Neural progenitor cell (in vitro differentiated cells): ENCODE results near the gene NGB. TPM values are rescaled to one million over a fixed set of nuclear protein-coding genes. Genes with fewer than 3 reads are reported as not detected.
A peak's percentile ranks its signal among the peaks of the same experiment; 100 is the strongest.

Source experiments
- DNase-seq: peaks from one replicate; pipeline ENCODE4 v3.0.0-alpha.2; 2016; ENCODE audit warnings: low spot score
- H2AFZ ChIP-seq: fragments of 200-600 bp; sonication (generic); replicated peaks from 2 replicates; pipeline ENCODE4 v1.6.1; 2016; ENCODE audit warnings: antibody characterized with exemption
- H3F3A ChIP-seq: fragments of 200-600 bp; sonication (generic); 2 replicates; pipeline ENCODE4 v1.6.1; 2016; ENCODE audit warnings: antibody characterized with exemption, low read depth
- H3K27ac ChIP-seq: fragments of 200-600 bp; sonication (generic); 2 replicates; pipeline ENCODE4 v1.5.1; 2016; ENCODE audit warnings: mild to moderate bottlenecking
- H3K27me3 ChIP-seq: fragments of 200-600 bp; sonication (generic); 2 replicates; pipeline ENCODE4 v1.6.1; 2016; ENCODE audit warnings: mild to moderate bottlenecking, moderate library complexity
- H3K36me3 ChIP-seq: fragments of 200-600 bp; sonication (generic); 2 replicates; pipeline ENCODE4 v1.5.1; 2016
- H3K4me1 ChIP-seq: fragments of 200-600 bp; sonication (generic); 2 replicates; pipeline ENCODE4 v1.6.1; 2016; ENCODE audit warnings: mixed run types
- H3K4me2 ChIP-seq: fragments of 200-600 bp; sonication (generic); 2 replicates; pipeline ENCODE4 v1.6.1; 2016
- H3K4me3 ChIP-seq: fragments of 200-600 bp; sonication (generic); 2 replicates; pipeline ENCODE4 v1.5.1; 2016
- H3K79me2 ChIP-seq: fragments of 200-600 bp; sonication (generic); 2 replicates; pipeline ENCODE4 v1.6.1; 2016; ENCODE audit warnings: low read depth
- H3K9ac ChIP-seq: fragments of 200-600 bp; sonication (generic); 2 replicates; pipeline ENCODE4 v1.6.1; 2016
- H3K9me3 ChIP-seq: fragments of 200-600 bp; sonication (generic); 2 replicates; pipeline ENCODE4 v1.5.1; 2016; ENCODE audit warnings: low read depth
- H4K20me1 ChIP-seq: fragments of 200-600 bp; sonication (generic); 2 replicates; pipeline ENCODE4 v1.6.1; 2016; ENCODE audit warnings: low read depth
- H3K27ac Mint-ChIP-seq: 3 replicates; pipeline ENCODE4 v1.8.0; 2021; ENCODE audit warnings: mixed read lengths
- H3K27me3 Mint-ChIP-seq: 2 replicates; pipeline ENCODE4 v1.8.0; 2022; ENCODE audit warnings: low read depth, mild to moderate bottlenecking, inconsistent platforms, moderate library complexity, mixed read lengths; ENCODE audit not compliant: insufficient read depth
- H3K36me3 Mint-ChIP-seq: 3 replicates; pipeline ENCODE4 v1.8.0; 2021; ENCODE audit warnings: mixed read lengths
- H3K4me1 Mint-ChIP-seq: 3 replicates; pipeline ENCODE4 v1.8.0; 2021; ENCODE audit warnings: mixed read lengths
- H3K4me3 Mint-ChIP-seq: 3 replicates; pipeline ENCODE4 v1.8.0; 2021; ENCODE audit warnings: mild to moderate bottlenecking, moderate library complexity, mixed read lengths
- H3K9me3 Mint-ChIP-seq: 3 replicates; pipeline ENCODE4 v1.8.0; 2020; ENCODE audit warnings: mixed read lengths
- CTCF ChIP-seq: fragments of 200-600 bp; sonication (generic); IDR thresholded peaks from 2 replicates; pipeline ENCODE4 v1.5.1; 2017; ENCODE audit warnings: antibody characterized with exemption, mild to moderate bottlenecking
- EZH2 ChIP-seq: fragments of 200-600 bp; sonication (generic); IDR thresholded peaks from 2 replicates; pipeline ENCODE4 v1.6.1; 2017; ENCODE audit warnings: antibody characterized with exemption, mild to moderate bottlenecking, moderate library complexity
- EZH2phosphoT487 ChIP-seq: fragments of 200-600 bp; sonication (generic); IDR thresholded peaks from 2 replicates; pipeline ENCODE4 v1.6.1; 2017; ENCODE audit warnings: antibody characterized with exemption
- total RNA-seq: library from RNA; depleted of rRNA; stranded (reverse); fragments of >200 nt; gene quantifications from 2 replicates; pipeline ENCODE4 v1.2.3, GENCODE V29; 2015; ENCODE audit warnings: low replicate concordance

The NGB gene
- total RNA-seq, 1 donor from 2014 or later: not detected

GRCh38 chr14:77273796-77274195 lies 2.8 kb upstream of the NGB start:
- peaks cover 34% of the 10 kb centered on the region for H3K27me3 Mint-ChIP-seq

GRCh38 chr14:77272261-77272660 lies 1.3 kb upstream of the NGB start:
- Mint-ChIP-seq H3K36me3 (peaks cover 8% of the 10 kb centered on the region), H3K4me3 (no peak overlapping the region), H3K27ac (no peak overlapping the region), H3K9me3 (peaks cover 12% of the 10 kb centered on the region), H3K4me1 (peaks cover 24% of the 10 kb centered on the region), H3K27me3 (peaks cover 44% of the 10 kb centered on the region)
- Histone ChIP-seq H3K27me3 (peaks cover 67% of the 10 kb centered on the region), H3K9ac (no peak overlapping the region), H3K27ac (no peak overlapping the region), H3K4me1 (peaks cover 15% of the 10 kb centered on the region), H3K9me3 (no peaks in the 10 kb centered on the region), H3K4me2 (no peak overlapping the region), H2AFZ (no peak overlapping the region), H3K4me3 (no peak overlapping the region), H3K36me3 (no peaks in the 10 kb centered on the region), H3F3A (peaks cover 17% of the 10 kb centered on the region), H3K79me2 (no peaks in the 10 kb centered on the region), H4K20me1 (peaks cover 16% of the 10 kb centered on the region)
- TF ChIP-seq EZH2 (no peak), EZH2phosphoT487 (no peak), CTCF (no peak)
- no peak for DNase-seq

More at GRCh38 chr14:77273796-77274195, 2.8 kb upstream of the NGB start:
- no peak overlapping the region for H3K9ac ChIP-seq
- H3F3A ChIP-seq: peaks cover 17% of the 10 kb centered on the region
- no peak overlapping the region for H2AFZ ChIP-seq
- DNase-seq: no peak
- no peak overlapping the region for H3K4me3 ChIP-seq
- H3K4me1 Mint-ChIP-seq: peaks cover 24% of the 10 kb centered on the region
- H3K36me3 Mint-ChIP-seq: peaks cover 8% of the 10 kb centered on the region
- peaks cover 52% of the 10 kb centered on the region for H3K27me3 ChIP-seq
- H3K79me2 ChIP-seq: no peaks in the 10 kb centered on the region
- TF ChIP-seq EZH2: no peak
- TF ChIP-seq CTCF: no peak
- no peak for TF ChIP-seq EZH2phosphoT487
- peaks cover 15% of the 10 kb centered on the region for H3K4me1 ChIP-seq
- peaks cover 16% of the 10 kb centered on the region for H4K20me1 ChIP-seq
- H3K27ac ChIP-seq: no peak overlapping the region
- no peaks in the 10 kb centered on the region for H3K36me3 ChIP-seq
- no peak overlapping the region for H3K4me3 Mint-ChIP-seq
- no peak overlapping the region for H3K27ac Mint-ChIP-seq
- no peaks in the 10 kb centered on the region for H3K9me3 ChIP-seq
- H3K4me2 ChIP-seq: no peak overlapping the region
- H3K9me3 Mint-ChIP-seq: peaks cover 10% of the 10 kb centered on the region

DNA sequence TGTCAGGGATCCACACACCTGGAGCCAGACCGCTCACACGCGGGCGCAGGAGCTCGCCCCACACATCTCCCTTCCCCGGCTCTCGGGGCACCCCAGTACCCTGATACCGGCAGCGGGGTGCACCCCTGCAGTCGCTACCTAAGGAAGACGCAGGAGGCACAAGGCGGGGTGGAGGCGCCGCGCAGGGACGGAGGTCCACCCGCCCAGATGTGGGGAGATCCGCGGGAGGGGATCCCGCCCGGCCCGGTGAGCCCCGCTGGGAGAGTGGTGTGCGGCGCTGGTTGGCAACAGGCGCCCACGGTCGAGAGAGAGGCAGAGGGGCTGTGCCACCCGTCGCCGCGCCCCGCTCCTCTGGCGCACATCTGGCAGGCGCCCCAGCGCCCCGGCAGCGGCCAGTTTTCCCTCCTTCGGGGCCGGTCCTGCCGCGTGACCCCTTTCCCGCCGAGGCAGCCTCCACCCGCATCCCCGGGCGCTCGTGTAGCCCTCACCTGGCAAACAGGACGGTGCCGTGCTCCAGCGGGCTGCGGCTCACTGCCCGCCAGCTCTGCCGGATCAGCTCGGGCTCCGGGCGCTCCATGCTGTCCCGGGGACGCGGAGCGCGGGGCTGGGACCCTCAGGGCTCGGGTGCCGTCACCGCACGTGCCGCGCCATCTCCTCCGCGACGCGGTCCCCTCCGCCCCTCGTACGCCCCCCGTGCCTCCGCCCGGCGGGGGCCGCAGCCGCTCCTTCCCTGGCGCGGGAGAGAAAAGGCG lies 469 bp downstream of the NGB start:
- Mint-ChIP-seq H3K27me3 (peaks cover 46% of the 10 kb centered on the region), H3K36me3 (peaks cover 4% of the 10 kb centered on the region), H3K4me1 (peaks cover 15% of the 10 kb centered on the region), H3K4me3 (no peak overlapping the region), H3K27ac (no peak overlapping the region), H3K9me3 (peaks cover 12% of the 10 kb centered on the region)
- H3K4me2 ChIP-seq: peak overlapping the region; percentile 82
- no peak overlapping the region for H3K27ac ChIP-seq
- peaks cover 10% of the 10 kb centered on the region for H3F3A ChIP-seq
- peaks cover 15% of the 10 kb centered on the region for H3K4me1 ChIP-seq
- no peaks in the 10 kb centered on the region for H3K79me2 ChIP-seq
- H3K4me3 ChIP-seq: peak overlapping the region; percentile 45
- TF ChIP-seq CTCF: no peak
- peak; percentile 98 for TF ChIP-seq EZH2
- TF ChIP-seq EZH2phosphoT487: peak; percentile 96
- H3K9ac ChIP-seq: no peak overlapping the region
- no peaks in the 10 kb centered on the region for H3K9me3 ChIP-seq
- H4K20me1 ChIP-seq: peaks cover 7% of the 10 kb centered on the region
- DNase-seq: peak; percentile 39
- H3K36me3 ChIP-seq: no peaks in the 10 kb centered on the region
- peak overlapping the region; percentile 77 for H2AFZ ChIP-seq
- peaks cover 70% of the 10 kb centered on the region for H3K27me3 ChIP-seq
